GM19351 (cell line): ENCODE results near the gene FBXL22.

Experiments
- ATAC-seq: cut with Tn5 transposase; IDR thresholded peaks from one replicate; pipeline ENCODE4 v1.9.1; 2021; ENCODE audit warnings: mild to moderate bottlenecking, moderate library complexity; ENCODE audit not compliant: unreplicated experiment

The FBXL22 gene

GRCh38 chr15:63593705-63594671 lies 3.2 kb upstream of the FBXL22 start:
- no peak for ATAC-seq

- ATAC-seq = no peak
Measured at GRCh38 chr15:63595065-63595464, 2.1 kb upstream of the FBXL22 start.

- no peak for ATAC-seq
Measured at GRCh38 chr15:63595688-63596087, 1.5 kb upstream of the FBXL22 start.

DNA sequence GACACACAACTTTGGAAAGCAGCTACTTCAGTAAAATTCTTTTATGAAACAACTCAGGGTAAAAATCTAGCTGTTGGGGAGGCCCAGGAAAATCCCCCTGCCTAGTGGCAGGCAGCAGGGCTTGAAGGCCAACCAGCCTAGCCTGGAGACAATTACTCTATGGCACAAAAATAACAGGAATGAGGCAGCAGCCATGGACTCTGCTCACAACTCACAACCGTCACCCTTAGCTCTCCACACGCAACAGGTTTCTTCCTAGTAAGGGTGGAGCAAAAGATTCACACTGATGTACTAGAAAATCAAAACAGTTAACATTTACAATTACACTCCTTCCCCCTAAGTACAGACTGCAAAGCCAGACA lies 530 bp upstream of the FBXL22 start:
- no peak for ATAC-seq

- no peak for ATAC-seq
Measured at GRCh38 chr15:63597821-63598220, 634 bp downstream of the FBXL22 start.

GRCh38 chr15:63598473-63599400 lies 1.6 kb downstream of the FBXL22 start:
- no peak for ATAC-seq

- ATAC-seq = no peak
Measured at GRCh38 chr15:63599401-63600000, 2.3 kb downstream of the FBXL22 start.

- no peak for ATAC-seq
Measured at GRCh38 chr15:63600001-63600615, 2.9 kb downstream of the FBXL22 start.

GRCh38 chr15:63600616-63601025 lies 3.4 kb downstream of the FBXL22 start:
- ATAC-seq = peak; percentile 74

DNA sequence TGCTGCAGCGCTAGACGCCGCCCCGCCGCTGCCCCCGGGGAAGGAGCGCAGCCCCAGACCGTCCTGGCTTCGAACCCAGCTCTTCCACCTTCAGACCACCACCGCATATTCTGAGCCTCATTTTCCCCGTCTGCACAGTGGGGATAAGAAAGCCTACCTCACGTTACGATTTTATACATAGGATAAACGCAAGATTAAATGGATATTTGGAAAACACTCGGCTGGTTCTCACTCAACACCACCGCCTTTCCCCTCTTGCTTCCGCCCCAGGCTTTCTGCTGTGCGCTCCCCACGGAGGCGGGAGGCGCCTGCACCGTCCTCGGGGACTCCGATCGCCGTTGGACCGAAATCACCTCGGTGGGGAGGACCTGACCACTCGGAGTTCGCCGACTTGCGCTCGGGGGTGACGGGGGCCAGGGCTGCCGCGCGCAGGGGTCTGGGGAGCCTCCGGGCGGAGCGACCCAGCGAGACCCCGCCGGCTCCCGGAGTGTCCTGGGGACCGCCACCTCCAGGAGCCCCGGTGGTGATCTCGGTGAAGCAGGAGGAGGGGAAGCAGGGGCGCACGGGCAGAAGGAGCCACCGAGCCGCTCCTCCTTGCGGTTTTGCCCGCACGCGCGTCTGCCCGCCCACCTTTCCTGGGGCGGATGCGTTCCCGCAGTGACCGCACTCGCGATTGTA lies 4.0 kb downstream of the FBXL22 start:
- peak; percentile 7 for ATAC-seq

DNA sequence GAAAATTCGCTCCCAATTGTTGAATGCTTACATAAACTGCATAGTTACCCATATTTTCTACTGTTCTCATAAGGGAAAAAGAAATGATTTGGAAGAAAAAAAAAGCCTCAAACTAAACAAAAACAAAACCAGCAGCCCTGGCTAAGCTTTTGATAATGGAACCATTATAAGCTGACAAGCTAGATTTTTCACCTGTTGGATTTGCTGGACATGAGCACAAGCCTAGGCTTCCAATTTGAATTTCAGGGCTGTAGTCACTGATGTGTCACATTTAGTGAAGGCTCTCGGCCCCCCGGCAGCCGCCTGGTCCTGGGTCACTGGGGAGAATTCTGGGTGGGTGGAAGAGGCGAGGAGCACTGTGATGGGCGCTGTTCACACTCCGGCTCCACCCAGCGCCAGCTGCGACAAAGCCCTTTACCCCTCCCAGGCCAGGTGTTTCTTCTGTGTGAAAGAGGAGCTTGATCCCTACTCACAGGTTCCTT lies 4.6 kb downstream of the FBXL22 start:
- ATAC-seq = no peak

GRCh38 chr15:63602595-63602994 lies 5.4 kb downstream of the FBXL22 start:
- no peak for ATAC-seq

DNA sequence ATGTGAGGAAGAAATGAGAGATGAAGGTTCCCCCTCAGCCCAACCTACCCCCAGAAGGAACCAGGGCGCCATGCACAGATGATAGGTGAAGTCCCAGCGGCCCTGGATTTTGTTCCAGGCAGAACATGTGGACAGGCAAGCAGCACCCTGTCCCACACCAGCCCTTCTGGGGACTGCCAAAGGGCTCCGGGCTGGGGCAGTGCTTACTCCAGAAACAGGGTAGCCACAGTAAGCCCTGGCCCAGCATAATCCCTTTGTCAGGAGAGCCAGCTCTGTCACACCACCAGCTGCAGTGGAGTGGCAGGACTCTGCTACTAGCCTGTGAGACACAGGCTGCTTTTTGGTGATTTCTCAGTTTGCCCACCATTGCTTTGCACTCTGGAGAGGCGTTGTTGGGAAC lies 6.3 kb downstream of the FBXL22 start:
- no peak for ATAC-seq

DNA sequence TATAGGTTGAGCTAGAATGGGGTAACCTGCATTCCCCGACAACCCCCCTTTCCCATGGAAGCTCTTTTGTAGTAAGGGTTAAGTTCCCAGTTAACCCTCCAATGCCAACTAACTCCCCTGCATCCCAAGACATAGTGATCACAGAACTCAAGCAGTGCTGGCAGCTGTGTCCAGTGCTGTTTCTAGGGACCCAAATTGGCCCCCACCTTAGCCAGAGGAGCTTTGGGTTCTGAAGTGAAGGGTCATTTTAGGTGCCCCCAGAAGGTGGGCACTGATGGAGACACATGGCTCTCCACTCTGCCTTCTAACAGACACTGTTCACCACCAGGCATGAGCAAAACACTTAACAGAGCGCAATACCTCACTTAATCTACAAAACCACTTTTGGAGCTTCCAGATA lies 7.1 kb downstream of the FBXL22 start:
- no peak for ATAC-seq

GRCh38 chr15:63605036-63605435 lies 7.8 kb downstream of the FBXL22 start:
- no peak for ATAC-seq

DNA sequence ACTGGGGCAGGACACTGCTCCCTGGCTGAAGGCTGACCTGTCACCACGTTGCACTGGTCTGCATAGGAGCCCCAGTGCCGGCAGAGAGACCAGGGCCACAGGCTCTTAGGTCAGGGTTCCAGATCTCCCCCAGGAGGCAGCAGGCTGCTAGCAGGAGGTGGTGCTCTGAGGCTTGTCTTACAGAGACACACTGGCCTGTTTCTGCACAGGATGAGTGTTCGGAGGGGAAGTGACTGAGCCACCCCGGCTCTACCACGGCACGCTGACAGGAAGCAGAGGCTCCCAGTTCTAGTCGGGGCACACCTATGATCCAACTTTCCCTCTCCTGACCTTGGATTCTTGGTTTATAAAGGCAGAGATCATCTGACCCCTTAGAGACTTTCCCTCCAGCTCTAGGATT lies 8.6 kb downstream of the FBXL22 start:
- ATAC-seq = no peak

- ATAC-seq = no peak
Measured at GRCh38 chr15:63606308-63606707, 9.1 kb downstream of the FBXL22 start.

- ATAC-seq = no peak
Measured at GRCh38 chr15:63608989-63609388, 11.8 kb downstream of the FBXL22 start.

GRCh38 chr15:63609448-63609847 lies 12.3 kb downstream of the FBXL22 start:
- ATAC-seq = no peak

DNA sequence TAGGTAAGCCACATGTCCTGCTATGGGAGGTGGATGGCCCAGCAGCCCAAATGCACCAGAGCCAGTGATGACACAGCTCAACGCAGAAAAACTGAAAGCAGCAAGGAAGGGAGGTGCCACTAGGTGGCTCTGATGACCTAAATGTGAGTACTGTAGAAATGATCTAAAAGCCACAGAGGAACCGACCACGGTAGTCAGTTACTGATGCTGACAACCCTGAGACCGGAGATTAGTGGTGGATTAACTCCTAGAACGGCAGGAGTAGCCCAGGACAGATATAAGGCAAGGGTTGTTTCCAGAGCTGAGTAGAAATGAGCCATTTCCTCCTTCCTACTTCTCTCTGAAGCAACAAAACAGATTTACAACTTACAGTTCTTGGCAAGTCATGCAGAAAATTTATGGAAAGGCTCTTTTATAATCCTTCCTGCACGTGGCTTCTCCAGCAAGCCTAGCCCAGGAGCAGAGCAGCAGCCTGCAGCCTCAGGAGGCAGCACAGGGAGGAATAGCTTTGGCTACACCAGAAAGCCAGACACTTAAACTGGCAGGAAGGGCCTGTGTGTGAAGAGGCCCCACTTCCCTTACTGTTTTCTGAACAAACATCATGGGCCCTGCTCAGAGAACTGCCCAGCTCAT lies 13.1 kb downstream of the FBXL22 start:
- peak; percentile 76 for ATAC-seq
